HG02981 (cell line): ENCODE data around the gene PGBD2.
"Not testable (repeated sequence)": the region's sequence is repeated elsewhere in the genome, so short reads cannot be mapped to it uniquely, and the experiment has no call there.

Source experiments
- ATAC-seq: cut with Tn5 transposase; IDR thresholded peaks from one replicate; pipeline ENCODE4 v1.9.1; 2021; ENCODE audit warnings: mild to moderate bottlenecking, moderate library complexity; ENCODE audit not compliant: unreplicated experiment

Gene PGBD2

GRCh38 chr1:248924696-248925532, 18.9 kb downstream of the PGBD2 start:
- ATAC-seq: peak; percentile 87

- ATAC-seq: not testable (repeated sequence)
Measured at GRCh38 chr1:248925859-248926258, 19.8 kb downstream of the PGBD2 start.

GRCh38 chr1:248926401-248927182, 20.6 kb downstream of the PGBD2 start:
- ATAC-seq: no peak

GRCh38 chr1:248927283-248927682, 21.2 kb downstream of the PGBD2 start:
- ATAC-seq: not testable (repeated sequence)

DNA sequence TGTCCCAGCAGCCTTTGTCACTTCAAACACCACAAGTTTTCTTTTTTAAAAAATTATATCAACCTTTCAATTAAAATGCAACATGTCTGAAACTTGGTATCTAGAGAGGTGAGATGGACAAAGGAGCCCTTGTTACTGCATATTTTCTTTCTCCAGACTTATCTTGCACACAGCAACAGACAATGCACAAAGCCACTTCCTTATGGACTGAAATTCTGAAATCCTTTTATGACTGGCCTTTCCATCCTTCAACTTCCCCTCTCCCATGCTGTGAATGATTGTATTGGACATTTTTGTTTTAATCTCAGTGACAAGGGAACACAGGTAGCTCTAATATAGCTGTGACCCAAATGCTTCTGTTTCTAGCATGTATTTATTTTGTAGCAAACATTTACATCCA, 22.1 kb downstream of the PGBD2 start:
- ATAC-seq: not testable (repeated sequence)

DNA sequence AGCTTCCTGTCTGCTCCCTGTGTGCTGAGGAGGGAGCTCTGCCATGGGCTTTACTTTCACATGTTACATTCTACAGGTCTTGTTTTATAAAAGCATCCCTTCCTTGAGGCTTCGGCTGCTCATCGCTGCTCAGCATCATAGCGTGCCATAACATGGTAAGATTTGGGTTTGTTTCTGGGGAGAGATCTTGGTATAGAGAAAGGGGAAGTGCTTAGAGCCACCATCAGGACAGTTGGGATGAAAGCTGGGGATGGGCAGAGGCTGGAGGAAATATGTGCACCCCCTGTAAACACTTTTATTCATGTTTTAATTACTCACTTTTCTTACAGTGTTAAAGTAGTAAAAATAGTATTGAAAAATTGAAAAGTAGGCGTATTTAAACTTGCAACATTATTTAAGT, 24.0 kb downstream of the PGBD2 start:
- not testable (repeated sequence) for ATAC-seq

- not testable (repeated sequence) for ATAC-seq
Measured at GRCh38 chr1:248938173-248938809, 32.3 kb downstream of the PGBD2 start.

DNA sequence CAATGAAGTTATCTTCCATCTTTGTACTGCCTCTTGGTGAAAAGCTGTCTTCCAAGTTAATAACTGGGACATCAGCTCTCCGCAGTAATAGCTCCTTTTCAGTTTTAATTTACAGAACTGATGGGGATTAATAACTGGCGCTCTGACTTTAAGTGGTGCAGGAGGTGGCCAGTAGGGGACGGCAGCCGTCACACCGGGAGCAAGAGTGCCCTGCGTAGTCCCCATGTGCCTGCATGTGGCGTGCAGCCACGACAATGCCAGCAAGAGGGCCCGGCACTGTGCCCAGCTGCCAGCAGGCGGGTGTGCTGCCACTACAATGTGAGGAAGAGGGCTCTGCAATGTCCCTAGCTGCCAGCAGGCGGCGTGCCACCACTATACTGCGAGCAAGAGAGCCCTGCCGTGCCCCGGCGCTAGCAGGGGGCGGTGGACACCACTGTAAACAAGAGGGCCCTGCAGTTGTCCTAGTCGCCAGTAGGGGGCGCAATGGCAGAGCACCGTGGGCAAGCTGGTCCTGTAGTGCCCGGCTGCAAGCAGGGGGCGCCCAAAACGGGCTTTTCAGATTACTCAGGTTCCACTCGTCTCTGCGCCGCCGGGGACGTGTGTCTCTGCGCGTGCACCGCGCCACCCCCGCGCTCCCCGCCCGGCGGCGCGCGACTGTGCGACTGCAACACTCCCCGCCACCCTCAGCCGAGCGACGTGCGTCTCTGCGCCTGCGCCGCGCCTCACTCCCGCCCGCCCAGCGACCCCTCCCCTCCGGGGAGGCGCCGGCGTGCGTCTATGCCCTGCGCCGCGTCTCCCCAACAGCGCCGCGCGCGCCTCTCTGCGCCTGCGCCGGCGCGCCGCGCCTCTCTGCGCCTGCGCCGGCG, 38.3 kb downstream of the PGBD2 start:
- ATAC-seq: not testable (repeated sequence)

GRCh38 chr1:248945000-248945423, 39.0 kb downstream of the PGBD2 start:
- ATAC-seq: not testable (repeated sequence)

GRCh38 chr1:248945453-248945852, 39.4 kb downstream of the PGBD2 start:
- ATAC-seq: not testable (repeated sequence)

GRCh38 chr1:248945856-248946416, 39.9 kb downstream of the PGBD2 start:
- ATAC-seq: not testable (repeated sequence)
